HG02759 (cell line): ENCODE measurements around the gene BIRC7.
"Not testable (repeated sequence)": the region's sequence is repeated elsewhere in the genome, so short reads cannot be mapped to it uniquely, and the experiment has no call there.

Experiments used
- ATAC-seq: cut with Tn5 transposase; IDR thresholded peaks from one replicate; pipeline ENCODE4 v1.9.1; 2021; ENCODE audit warnings: mild to moderate bottlenecking, moderate library complexity; ENCODE audit not compliant: unreplicated experiment

The BIRC7 gene

GRCh38 chr20:63205896-63206295 is 29.8 kb upstream of the BIRC7 start:
- no peak for ATAC-seq

- no peak for ATAC-seq
Measured at GRCh38 chr20:63206878-63207277, 28.8 kb upstream of the BIRC7 start.

- no peak for ATAC-seq
Measured at GRCh38 chr20:63208346-63208909, 27.3 kb upstream of the BIRC7 start.

GRCh38 chr20:63210011-63210605 is 25.6 kb upstream of the BIRC7 start:
- ATAC-seq, result no peak

GRCh38 chr20:63212393-63212730 is 23.3 kb upstream of the BIRC7 start:
- ATAC-seq, result no peak

- no peak for ATAC-seq
Measured at GRCh38 chr20:63212792-63213191, 22.9 kb upstream of the BIRC7 start.

- no peak for ATAC-seq
Measured at GRCh38 chr20:63214514-63214913, 21.2 kb upstream of the BIRC7 start.

- ATAC-seq, result no peak
Measured at GRCh38 chr20:63215101-63216040, 20.3 kb upstream of the BIRC7 start.

GRCh38 chr20:63216041-63216848 is 19.5 kb upstream of the BIRC7 start, which contains the start of gene YTHDF1:
TSS of gene YTHDF1 (minus strand) at chr20:63216131. CDS start at chr20:63215892, 239 bp downstream.
- peak; percentile 91 for ATAC-seq

- no peak for ATAC-seq
Measured at GRCh38 chr20:63216849-63217471, 18.7 kb upstream of the BIRC7 start.

- ATAC-seq, result no peak
Measured at GRCh38 chr20:63217706-63218105, 18.0 kb upstream of the BIRC7 start.

GRCh38 chr20:63218701-63219446 is 16.8 kb upstream of the BIRC7 start:
- no peak for ATAC-seq

GRCh38 chr20:63219447-63219821 is 16.3 kb upstream of the BIRC7 start:
- ATAC-seq, result no peak

GRCh38 chr20:63219866-63220521 is 15.7 kb upstream of the BIRC7 start:
- ATAC-seq, result no peak

- no peak for ATAC-seq
Measured at GRCh38 chr20:63220696-63221399, 14.9 kb upstream of the BIRC7 start.

- ATAC-seq, result not testable (repeated sequence)
Measured at GRCh38 chr20:63221400-63222053, 14.2 kb upstream of the BIRC7 start.

- ATAC-seq, result no peak
Measured at GRCh38 chr20:63222541-63222940, 13.2 kb upstream of the BIRC7 start.

GRCh38 chr20:63223121-63223825 is 12.4 kb upstream of the BIRC7 start:
- no peak for ATAC-seq
